ENCODE data around the gene FAM111A.
"Not testable (repeated sequence)": the region's sequence is repeated elsewhere in the genome, so short reads cannot be mapped to it uniquely, and the experiment has no call there.

The FAM111A gene, protein sequence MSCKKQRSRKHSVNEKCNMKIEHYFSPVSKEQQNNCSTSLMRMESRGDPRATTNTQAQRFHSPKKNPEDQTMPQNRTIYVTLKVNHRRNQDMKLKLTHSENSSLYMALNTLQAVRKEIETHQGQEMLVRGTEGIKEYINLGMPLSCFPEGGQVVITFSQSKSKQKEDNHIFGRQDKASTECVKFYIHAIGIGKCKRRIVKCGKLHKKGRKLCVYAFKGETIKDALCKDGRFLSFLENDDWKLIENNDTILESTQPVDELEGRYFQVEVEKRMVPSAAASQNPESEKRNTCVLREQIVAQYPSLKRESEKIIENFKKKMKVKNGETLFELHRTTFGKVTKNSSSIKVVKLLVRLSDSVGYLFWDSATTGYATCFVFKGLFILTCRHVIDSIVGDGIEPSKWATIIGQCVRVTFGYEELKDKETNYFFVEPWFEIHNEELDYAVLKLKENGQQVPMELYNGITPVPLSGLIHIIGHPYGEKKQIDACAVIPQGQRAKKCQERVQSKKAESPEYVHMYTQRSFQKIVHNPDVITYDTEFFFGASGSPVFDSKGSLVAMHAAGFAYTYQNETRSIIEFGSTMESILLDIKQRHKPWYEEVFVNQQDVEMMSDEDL

DNA sequence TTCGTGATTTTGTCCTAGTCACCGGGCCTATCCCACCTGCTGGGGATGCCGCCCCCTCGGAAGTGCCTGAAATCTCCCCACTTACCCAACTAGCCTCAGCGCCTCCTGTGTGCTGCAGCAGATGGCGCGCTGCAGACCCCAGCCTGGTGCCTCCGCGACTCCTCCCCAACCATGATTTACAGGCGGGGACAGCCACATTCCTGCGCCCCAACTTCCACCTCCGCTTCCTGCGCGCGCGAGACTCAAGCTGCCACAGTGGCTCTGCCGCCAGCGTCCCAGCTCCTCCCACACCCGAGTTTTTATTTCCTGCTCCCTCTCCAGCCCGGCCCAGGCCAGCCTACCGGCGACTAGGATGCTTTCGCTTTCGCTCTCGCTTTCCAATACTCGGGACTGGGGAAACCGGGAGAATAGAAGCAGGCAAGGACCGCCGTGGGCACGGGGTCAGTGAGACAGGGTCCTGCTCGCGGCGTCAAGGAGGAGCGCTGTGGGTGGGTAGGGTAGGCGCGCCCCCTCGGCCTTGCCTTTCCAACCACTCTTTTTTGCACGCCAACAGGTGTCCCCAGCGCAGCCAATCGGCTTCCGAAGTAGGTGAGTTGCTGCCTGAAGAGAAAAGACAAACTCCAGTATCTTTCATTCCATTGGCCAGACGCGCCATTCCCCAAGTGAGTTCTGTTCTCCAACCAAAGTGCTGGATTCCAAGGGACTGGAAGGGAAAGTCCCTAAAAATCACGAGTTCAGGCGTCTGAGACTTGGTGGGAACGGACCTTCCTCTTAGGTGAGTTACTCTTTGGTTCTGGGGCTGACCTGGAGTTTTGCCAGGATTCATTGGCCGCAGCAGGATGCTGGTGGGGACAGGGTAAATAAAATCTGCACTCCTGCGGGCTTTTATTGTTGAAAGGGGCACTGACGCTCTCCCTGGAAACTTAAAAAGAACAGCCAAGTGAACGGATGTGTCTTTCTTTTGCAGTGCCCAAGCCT, at the start of gene FAM111A:
Gene FAM111A, plus strand, starts transcription at position 327 of the 978 bp plus-strand sequence. CDS start 6,017 bp downstream, outside the sequence.
- DNase-seq: peak; percentile 61 to 83

DNA sequence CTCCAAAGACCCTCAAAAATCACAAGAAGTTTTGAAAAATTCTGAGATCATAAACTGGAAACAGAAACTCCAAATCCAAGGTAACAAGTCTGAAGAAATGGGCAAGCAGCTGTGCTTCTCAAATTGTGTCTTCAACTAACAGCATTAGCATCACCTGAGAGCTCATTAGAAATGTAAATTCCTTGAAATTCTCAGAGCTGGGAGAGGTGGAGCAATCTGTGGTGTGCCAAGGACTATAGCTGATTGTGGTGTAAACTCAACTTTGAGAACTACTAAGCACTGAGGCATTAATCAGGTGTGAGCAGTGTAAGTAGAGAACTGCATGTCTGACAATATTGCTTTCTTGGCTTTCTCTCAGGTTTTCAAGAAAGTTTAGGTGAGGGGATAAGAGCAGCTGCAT, 49.1 kb upstream of the FAM111A start:
- not testable (repeated sequence) for DNase-seq

DNA sequence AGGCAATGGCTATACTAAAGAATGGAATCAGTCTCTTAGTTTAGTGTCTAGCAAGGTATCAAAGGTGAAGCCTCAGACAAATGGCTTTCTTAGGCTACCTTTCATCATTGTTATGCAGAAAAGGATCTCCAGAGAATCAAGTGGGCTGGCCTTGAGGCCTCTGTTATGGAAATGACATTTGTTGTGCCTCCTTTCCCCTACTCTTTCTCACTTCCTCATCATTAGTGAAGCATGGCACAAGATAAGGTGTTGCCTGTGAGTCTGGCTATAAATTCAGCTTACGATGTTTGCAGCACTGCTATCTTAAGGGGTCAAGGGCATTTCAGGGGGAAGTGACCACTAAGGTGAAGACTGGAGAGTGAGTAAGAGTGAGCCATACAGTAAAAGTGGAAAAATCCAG, 47.4 kb upstream of the FAM111A start:
- DNase-seq: not testable (repeated sequence)

DNA sequence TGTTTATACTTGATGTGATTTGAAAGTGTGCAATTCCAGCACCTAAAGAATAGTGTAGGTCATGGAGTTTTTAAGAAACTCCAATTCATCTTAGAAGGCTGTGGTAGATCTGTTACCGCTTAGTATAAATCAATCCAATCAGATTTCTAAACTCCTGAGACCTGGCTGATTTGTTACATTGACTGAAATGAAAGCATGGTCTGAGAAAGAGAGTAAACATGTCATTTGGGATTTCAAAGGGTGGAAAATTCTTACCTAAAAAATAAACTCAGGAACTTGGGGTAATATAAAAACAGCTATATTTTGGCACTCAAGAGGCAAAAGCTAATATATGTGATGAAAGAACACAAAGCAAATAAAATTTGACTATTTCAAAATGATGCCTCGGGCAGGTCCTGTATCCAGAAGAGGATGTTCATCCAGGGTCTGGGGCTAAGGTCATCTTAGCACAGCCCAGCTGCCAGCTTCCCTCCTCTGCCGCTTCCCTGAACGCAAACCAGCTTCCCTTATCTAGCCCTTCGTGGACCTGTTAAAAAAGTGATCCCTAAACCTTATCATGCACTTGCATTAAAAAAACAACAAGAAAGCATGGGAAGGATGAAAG, 46.6 kb upstream of the FAM111A start:
- not testable (repeated sequence) for DNase-seq

DNA sequence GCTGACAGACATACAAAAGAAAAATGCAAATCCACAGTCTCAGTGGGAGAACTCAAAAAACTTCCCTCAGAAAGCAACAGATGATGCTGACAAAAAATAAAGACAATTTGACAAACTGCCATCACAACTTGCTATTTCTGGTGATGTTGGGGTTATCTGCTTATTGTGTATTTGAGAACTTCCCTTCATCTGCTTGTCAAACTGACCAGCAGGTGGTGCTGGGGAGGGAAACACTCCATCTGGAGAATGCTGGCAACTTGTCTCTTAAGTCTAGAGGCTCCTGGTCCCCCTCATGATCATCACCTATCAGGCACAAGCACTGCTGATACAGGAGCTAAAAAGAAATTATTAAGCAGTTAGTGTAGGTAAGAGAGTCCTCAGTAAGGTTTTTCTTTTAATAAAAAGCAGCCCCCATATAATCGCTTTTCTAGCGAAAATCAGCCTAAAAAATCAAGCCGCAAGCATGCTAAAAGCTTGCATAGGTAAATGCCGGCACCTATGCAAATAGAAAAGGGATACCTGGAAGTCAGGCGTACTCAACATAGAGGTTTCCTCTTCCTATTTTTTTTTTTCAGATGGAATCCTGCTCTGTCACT, 45.4 kb upstream of the FAM111A start:
- peak in 1 of 2 experiments; percentile 5 for DNase-seq

DNA sequence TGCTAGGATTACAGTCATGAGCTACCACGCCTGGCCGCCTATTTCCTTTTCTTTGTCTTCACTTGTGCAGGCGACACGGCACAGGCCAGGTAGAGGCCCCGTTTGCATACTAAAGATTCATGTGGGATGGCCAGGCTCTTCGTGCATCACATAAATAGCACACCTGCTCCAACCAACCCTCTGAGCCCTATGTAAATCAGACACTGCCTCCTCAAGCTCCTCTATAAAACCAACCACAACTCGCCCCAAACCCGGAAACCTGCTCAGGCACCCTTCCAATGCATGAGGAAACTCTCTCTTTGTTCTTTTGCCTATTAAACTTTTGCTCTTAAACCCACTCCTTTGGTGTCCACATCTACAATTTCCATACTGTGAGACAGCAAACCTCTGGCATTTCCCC, 44.7 kb upstream of the FAM111A start:
- DNase-seq: not testable (repeated sequence)

DNA sequence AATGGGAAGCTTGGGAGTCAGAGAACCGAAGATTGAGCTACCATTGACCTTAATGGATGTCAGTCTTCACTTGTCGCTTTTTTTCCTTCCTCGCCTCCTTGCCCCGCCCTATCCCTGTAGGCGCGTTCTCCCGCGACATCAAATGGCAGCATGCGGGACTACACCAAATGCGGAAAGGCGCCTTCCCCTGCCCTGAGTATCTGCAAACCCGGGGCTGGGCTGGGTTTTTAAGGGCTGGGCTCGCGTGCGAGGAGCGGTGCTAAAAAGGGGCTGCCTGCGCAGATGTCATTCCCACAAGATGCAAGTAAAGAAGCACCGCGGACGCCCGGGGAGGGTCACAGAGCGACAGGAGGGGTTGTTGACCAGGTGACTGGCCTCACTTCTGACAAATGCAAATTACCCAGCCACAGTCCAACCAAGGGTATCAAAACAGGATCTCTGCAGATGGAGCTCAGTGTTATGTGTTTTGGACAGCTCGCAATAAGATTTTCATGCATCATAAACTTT, 40.3 kb upstream of the FAM111A start:
- DNase-seq: no peak

DNA sequence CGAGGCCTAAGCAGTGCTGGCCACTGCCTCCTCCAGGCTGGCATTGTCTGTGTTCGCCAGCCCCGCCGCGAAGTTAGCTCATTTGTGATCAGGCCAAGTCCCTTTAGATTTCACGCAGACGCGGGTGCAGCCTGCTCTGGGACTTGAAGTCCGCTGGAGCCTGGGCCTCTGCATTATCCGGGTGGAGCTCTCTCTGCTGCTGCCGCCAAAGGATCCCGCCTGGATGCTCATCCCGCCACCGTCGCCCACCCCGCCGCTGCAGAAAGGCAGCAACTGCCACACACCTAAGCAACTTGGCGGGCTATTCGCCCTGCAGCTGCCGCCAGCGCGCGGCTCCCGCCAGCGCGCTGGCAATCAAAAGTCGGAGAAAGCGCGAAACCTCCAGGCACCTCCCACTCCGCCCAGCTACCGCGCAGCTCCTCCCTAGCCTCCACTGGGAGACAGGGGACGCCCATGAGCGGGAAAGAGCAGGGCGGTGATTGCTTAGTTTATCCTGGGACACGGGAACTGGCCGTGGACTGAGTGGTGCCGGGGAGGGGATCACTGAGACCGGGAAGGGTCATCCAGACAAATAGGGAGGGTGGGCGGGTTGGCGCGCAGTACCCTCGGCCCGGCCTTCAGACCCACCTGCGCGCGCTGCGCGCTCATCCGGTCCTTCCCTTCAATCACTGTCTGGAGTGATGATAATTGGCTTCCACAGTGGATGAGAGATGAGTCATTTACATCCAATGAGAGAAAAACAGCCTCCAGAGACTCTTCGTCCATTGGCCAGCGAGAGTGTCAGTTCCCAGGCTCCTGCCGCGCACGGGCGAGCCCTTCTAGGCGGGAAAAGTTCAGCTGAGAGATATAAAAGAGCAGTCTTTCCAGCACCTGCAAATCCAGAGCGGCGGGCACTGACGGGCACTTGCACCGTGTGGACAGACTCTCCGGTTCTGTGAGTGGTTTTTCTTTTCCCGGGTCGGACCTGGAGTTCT, 36.0 kb upstream of the FAM111A start, which contains the start of gene FAM111B:
Gene FAM111B, plus strand, starts transcription at position 875 of the 974 bp plus-strand sequence. CDS start 2,389 bp downstream, outside the sequence.
- DNase-seq: peak; percentile 83 to 86

DNA sequence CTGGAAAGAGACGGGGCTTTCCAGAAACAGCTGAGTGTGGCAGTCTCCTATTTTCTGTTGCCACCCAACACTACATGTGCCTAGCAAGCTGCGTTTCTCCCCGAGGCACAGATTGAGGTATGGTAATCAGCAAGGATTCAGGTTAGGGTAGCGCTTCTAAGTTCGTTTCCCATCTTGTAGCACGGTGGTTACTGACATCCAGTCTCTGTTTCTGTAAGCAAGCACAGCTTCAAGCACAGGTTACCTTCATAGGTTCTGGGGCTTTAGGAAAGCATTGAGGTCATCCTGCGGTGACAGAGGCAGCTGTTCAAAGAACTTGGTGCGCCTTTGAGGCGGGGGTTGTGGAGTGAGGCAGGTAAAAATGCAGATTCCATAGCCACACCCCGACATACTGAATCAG, 34.9 kb upstream of the FAM111A start:
- not testable (repeated sequence) for DNase-seq

DNA sequence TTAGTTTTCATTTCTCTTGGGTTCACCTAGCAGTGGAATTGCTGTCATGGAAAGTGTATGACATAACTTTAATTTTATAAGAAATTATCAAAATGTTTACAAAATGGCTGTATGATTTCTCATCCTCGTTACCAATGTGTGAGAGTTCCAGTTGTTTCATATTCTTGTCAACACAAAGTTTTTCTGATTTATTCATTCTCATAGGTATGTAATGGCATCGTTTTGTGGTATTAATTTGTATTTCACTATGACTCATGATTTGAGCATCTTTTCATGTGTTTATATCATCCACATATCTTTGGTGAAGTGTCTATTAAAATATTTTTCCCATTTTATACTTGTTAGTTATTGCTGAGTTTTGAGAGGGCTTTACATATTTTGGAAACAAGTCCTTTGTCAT, 30.2 kb upstream of the FAM111A start:
- DNase-seq: no peak

DNA sequence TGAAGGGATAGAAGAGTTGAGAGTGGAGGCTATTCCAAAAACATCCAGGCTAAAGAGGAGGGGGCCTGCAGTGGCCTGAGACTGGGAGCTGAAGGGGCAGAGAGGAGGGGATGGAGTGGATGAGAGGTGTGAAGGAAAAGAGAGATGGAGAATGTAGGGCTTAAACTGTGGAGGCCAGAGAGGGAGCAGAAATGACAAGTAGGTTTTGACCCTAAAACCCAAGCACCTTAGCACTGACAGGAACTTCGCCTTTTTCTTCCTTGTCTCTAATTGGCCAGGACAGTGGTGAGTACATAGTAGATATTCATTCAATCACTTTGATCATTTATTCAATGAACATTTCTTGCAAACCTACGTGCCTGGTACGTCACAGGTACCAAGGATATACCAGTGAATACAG, 28.3 kb upstream of the FAM111A start:
- no peak for DNase-seq

DNA sequence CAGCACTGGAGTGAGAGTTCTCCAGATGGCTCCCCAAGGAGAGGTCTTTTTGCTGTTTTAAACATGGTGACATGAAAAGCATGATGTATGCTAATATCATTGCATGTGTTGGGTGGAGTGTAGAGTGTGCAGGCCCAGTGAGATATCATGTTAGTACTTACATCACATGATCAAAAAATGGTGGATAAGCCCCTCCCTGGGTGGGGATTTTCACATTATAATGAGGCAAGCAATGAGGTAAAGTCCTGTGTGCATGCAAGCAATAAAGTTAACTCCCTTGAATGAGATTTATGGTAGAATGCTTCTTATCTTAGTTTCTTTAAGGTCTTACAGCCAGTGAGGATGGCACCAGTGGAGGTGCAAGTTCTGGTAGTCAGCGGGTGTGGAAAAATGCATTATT, 27.1 kb upstream of the FAM111A start:
- DNase-seq: no peak

DNA sequence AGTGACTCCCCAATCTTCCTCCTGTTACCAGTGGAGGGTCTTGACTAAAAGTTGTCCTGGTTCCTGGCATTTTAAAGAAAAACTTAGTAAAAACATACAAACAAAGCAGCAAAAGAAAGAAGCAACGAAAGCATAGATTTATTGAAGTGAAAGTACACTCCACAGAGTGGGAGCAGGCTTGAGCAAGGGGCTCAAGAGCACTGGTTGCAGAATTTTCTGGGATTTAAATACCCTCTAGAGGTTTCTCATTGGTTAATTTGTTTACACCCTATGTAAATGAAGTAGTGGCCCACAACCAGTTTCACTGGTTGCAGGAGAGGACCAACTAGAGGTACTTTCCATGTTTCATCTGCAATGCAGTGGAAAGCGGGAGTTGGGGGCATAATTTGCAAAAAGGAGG, 24.9 kb upstream of the FAM111A start:
- no peak for DNase-seq

DNA sequence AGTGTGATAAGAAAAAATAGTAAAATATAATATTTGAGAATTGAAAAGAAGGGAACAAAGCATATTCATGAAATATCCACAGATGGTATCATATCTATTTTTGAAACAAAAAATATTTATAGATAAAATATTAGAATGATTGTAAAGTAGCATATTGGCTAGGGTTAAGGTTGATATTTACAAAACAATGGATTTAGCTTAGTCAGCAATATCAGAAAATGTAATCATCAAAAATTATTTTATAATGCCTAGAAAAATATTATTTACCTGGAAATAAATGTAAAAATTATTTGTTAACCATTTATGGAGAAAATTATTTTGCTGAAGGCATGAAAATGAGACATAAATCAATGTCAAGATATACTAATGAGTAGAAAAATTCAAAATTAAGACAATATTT, 22.8 kb upstream of the FAM111A start:
- DNase-seq: no peak

DNA sequence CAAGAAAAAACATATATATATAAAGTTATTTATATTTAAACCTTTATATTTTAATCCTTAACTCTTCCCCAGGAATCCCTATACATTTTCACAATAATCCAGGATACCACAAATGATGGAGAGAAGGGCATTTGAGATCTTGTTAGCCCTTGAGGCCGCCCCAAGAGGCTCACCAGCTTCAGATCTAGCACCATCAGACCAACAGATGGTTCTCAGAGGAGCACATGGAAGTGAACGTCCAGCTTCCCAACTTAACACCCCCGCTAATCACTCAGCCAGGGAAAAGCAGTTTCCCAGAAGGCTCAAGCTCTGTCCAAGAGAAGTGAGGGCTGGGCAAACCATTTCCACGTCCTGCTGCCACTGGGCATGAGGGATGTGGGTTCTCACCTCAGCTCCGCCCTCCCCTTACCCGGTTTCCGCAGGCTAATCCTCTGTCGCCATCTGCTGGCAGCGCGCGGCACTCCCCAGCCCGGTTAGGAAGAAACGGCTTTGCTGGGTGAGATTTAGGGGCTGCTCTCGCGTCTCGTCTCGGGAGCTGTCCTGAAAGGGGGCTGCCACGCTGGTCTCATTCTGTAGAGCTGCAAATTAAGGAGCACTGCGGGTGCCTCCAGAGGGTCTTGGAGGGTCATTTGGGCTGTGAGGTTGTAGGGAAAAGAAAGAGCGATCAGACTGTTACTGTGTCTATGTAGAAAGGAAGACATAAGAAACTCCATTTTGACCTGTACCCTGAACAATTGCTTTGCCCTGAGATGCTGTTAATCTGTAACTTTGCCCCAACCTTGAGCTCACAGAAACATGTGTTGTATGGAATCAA, 6.8 kb upstream of the FAM111A start:
- DNase-seq: peak in 1 of 2 experiments; percentile 18

DNA sequence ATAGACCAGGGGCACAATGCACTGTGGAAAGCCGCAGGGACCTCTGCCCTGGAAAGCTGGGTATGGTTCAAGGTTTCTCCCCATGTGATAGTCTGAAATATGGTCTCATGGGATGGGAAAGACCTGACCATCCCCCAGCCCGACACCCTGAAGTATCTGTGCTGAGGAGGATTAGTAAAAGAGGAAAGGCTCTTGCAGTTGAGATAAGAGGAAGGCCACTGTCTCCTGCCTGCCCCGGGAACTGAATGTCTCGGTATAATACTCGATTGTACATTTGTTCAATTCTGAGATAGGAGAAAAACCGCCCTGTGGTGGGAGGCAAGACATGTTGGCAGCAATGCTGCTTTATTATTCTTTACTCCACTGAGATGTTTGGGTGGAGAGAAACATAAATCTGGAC, 6.1 kb upstream of the FAM111A start:
- DNase-seq: not testable (repeated sequence)

DNA sequence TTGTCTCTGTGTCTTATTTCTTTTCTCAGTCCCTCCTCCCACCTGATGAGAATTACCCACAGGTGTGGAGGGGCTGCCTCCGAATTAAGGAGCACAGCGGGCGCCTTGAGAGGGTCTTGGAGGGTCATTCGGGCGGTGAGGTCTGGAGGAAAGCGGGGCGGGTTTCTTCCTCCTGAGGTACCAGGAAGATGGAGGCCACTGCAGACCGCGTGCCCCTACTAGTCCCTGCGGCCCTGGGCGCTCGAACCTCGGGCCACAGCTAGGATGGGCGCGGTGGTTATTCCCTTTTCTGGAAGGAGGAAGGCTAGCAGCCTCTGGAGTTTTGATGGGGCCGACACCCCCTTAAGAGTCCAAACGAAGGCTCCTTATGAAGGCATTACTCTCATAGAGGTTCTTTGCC, 5.5 kb upstream of the FAM111A start:
- no peak for DNase-seq

DNA sequence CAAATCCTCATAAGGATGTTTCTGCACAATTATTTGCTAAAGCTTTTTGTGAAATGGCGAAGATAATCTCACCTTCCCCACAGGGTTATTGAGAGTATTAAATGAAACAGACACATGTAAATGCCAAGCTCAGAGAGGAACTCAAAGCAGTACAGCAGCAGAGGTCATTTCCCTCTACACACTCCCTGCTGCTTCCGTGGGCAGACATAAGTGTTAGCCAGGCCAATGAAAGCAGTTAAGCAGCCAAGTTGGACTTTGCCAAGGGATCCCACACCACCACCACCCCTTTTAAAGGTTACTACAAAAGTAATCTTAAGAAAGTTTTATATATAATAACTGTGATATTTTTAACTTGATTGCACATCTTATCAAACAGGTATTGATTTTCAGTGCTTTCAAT, 4.0 kb upstream of the FAM111A start:
- DNase-seq: no peak

DNA sequence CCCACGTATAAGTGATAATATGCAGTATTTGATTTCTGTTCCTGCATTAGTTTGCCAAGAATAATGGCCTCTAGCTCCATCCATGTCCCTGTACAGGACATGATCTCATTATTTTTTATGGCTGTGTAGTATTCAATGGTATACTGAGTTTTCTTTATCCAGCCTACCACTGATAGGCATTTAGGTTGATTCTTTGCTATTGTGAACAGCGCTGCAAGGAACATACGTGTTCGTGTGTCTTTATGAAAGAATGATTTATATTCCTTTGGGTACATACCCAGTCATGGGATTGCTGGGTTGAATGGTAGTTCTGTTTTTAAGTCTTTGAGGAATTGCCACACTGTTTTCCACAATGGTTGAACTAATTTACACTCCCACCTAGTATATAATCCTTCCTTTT, 1.5 kb upstream of the FAM111A start:
- no peak for DNase-seq
